ENCODE data around the gene CDKN2B-AS1.

DNA sequence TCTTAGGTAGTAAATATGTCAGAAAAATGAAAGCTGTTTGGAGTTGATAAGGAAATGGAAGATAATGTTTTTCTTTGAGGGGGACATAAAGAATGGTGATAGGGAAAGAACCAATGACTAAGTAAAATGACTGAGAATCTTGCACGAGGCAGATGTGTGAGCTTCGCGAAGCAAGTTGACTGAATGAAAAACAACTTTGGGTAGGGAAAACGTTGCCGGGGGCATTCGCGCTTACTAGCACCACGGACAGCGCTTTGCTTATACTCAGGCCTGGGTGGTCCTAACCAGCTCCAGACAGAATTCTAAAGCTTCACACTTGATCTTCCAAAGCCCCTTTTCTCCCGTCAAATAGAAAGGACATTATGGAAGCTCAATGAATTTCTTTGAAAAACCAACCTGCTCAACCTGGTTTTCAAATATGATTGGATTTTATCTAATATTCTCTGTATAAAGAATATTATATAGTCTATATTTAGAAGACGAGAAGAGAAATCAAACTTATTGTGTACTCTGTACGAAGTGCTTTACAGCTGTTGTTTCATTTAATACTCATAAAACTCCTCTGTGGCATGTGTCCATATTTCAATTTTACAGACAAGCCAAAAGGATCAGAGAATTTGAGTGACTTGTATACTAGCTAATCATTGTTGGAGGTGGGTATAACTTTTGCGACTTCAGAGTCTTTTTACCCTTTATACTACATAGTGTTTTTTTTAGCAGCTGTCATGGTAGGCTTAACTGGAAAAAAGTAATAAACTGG is 16.5 kb downstream of the CDKN2B-AS1 start:
- TF ChIP-seq, protein P1, sequence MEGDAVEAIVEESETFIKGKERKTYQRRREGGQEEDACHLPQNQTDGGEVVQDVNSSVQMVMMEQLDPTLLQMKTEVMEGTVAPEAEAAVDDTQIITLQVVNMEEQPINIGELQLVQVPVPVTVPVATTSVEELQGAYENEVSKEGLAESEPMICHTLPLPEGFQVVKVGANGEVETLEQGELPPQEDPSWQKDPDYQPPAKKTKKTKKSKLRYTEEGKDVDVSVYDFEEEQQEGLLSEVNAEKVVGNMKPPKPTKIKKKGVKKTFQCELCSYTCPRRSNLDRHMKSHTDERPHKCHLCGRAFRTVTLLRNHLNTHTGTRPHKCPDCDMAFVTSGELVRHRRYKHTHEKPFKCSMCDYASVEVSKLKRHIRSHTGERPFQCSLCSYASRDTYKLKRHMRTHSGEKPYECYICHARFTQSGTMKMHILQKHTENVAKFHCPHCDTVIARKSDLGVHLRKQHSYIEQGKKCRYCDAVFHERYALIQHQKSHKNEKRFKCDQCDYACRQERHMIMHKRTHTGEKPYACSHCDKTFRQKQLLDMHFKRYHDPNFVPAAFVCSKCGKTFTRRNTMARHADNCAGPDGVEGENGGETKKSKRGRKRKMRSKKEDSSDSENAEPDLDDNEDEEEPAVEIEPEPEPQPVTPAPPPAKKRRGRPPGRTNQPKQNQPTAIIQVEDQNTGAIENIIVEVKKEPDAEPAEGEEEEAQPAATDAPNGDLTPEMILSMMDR (IDR thresholded peaks at IDR 0.05), result no peak
- no peak for TF ChIP-seq POLR2A (IDR thresholded peaks at IDR 0.05)
